LNCAP (cell line): ENCODE data around the gene ZDHHC12.

Source experiments
- TF ChIP-seq, protein P1 (sequence below): fragments of 450-650 bp; IDR thresholded peaks from 2 replicates; pipeline ENCODE4 v1.5.1; 2017; ENCODE audit warnings: mild to moderate bottlenecking

Gene ZDHHC12

DNA sequence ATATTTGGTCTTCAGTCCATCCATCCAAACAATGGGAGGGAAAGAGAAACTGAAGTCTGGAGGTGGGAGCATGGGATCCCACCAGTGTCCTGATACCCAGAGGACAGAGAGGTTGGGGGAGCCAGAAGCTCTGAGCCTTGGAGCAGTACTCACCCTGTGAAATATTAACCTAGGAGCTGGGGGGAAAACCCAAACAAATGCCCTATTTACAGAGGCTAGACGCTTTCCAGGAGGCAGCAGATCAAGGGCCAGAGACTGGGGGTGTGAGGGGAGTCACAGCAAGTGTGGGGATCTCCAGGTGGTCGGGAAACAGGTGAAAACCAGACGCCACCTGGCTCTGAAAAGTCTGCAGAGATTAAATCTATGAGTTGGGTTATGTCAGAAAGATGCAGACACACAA, 41.6 kb upstream of the ZDHHC12 start:
- TF ChIP-seq, protein P1, sequence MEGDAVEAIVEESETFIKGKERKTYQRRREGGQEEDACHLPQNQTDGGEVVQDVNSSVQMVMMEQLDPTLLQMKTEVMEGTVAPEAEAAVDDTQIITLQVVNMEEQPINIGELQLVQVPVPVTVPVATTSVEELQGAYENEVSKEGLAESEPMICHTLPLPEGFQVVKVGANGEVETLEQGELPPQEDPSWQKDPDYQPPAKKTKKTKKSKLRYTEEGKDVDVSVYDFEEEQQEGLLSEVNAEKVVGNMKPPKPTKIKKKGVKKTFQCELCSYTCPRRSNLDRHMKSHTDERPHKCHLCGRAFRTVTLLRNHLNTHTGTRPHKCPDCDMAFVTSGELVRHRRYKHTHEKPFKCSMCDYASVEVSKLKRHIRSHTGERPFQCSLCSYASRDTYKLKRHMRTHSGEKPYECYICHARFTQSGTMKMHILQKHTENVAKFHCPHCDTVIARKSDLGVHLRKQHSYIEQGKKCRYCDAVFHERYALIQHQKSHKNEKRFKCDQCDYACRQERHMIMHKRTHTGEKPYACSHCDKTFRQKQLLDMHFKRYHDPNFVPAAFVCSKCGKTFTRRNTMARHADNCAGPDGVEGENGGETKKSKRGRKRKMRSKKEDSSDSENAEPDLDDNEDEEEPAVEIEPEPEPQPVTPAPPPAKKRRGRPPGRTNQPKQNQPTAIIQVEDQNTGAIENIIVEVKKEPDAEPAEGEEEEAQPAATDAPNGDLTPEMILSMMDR: no peak

DNA sequence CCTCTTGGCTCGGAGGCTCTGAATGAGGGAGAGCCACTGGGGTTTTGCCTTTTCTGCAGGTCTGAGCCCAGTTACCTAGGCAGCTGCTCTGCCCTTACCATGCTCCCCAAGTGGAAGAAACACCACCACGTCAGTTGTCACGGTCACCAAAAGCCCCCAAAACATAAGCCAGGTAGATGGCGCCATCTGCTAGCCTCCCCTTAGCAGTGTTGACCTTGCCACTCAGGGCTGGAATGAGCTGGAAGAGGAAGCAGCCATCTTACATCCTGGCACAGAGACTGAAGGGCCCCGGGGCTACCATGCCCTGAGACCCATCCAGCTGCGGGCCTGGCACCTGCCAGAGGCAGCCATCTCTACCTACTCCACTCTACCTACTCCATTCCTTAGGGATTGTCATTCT, 40.4 kb upstream of the ZDHHC12 start:
- TF ChIP-seq, protein P1: no peak

DNA sequence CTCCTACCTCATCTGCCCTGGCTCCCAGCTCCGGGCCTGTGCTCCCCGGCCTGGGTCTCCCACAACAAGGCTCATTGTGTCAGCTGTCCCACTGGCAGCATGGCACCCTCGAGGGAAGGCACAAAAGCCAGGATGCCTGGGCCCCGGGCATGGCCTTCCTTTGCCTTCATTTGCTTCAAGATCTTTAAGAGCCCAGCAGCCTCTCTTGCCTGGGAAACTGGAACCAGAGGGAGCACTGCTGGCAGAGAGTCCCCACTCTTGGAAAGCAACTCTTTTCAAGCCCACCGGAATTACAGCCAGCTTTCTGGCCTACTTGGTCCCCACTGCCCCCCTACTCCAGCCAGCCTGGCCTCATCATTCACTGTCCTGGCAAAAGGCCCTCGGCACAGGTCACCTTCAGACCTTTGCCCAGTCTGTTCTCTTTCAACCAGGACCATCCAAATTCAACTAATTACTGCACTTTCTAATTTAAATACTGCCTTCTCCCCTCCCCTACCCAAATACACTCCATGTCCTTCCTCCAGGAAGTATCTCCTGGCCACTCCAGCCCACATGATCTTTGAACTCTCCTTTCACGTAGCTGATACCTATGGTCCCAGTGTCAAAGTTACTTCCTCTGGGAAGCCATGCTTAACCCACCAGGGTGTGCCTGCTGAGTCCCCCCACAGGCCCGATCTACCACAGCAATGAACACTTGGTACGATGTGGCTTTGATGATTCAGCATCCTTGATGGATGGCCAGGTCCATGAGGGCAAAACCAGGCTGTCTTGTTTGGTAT, 38.9 kb upstream of the ZDHHC12 start:
- TF ChIP-seq, protein P1: no peak

- TF ChIP-seq, protein P1: no peak
These were observed 33.7 kb upstream of the ZDHHC12 start for GRCh38 chr9:128757602-128758001.

- TF ChIP-seq, protein P1: no peak
These were observed 29.7 kb upstream of the ZDHHC12 start for GRCh38 chr9:128753627-128754026.

DNA sequence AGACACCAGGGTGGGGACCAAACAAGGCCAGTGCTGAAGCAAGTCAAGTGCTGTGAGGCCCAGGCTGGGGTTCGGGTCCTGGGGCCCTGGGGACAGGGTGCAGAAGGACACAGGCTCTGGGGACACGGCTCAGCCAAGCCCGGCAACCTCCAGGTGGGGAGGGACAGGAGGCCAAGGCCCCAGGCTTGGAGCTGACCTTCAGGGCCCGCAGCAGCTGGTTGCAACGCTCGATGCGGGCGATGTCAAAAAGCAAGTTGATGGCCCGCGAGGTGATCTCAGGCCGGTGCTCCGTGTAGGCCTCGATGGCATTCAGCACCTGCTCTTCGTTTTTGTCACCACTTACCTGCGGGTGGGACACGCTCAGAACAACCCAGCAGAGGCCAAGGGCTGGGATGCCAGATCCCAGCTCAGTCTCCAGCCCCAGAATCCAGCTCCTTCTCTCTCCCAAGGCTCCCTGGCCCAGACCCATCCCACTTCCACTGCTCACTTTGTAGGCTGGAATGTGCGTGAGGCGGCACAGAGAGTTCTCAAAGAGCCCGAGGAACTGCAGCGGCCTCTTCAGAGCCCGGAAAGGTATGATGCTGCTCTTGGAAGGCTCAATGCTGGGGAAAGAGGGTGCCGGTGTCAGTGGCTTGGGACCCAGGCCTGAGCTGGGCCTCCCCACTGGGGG, 27.1 kb upstream of the ZDHHC12 start:
- TF ChIP-seq, protein P1: no peak

- TF ChIP-seq, protein P1: no peak
These were observed 23.3 kb upstream of the ZDHHC12 start for GRCh38 chr9:128747241-128747640.
